Stomach (tissue), 4 donors: ENCODE results near the gene PARD3.

ENCODE experiments used
- POLR2AphosphoS5 ChIP-seq, 3 donors: sonication (generic); formaldehyde crosslinking; IDR thresholded peaks; one replicate each; pipeline ENCODE4 v1.6.1; 2016; ENCODE audit warnings: antibody characterized with exemption in 3 of 3
- TF ChIP-seq, protein P1 (sequence below), 7 experiments: fragments of 450-650 bp in 4 of 7; fragments of 200-600 bp in 3 of 7; sonication (generic) in 3 of 7; IDR thresholded peaks; one replicate each; pipeline ENCODE4 v1.5.1; 2016 to 2019; ENCODE audit warnings: antibody characterized with exemption in 7 of 7, control low read depth in 2 of 7, mild to moderate bottlenecking in 1 of 7

DNA sequence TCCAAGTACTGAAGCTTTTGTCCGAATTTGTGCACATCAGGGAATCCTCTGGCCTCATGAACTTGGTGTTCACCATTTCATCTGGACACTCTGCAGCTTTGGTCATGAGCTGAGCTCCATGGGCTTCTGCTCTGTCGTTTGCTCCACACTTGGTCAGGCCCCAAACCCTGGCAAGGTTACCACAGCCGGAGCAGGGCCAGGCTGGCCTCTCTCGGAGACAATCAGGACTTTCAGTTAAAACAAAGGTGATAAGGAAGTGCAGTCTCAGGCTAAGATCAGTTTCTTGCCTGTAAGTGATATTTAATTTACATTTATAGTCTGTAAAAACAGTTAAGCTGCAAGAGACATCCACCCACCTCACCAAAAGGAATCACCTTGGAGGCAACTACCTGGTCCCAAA, 558.9 kb downstream of the PARD3 start:
- TF ChIP-seq, protein P1, sequence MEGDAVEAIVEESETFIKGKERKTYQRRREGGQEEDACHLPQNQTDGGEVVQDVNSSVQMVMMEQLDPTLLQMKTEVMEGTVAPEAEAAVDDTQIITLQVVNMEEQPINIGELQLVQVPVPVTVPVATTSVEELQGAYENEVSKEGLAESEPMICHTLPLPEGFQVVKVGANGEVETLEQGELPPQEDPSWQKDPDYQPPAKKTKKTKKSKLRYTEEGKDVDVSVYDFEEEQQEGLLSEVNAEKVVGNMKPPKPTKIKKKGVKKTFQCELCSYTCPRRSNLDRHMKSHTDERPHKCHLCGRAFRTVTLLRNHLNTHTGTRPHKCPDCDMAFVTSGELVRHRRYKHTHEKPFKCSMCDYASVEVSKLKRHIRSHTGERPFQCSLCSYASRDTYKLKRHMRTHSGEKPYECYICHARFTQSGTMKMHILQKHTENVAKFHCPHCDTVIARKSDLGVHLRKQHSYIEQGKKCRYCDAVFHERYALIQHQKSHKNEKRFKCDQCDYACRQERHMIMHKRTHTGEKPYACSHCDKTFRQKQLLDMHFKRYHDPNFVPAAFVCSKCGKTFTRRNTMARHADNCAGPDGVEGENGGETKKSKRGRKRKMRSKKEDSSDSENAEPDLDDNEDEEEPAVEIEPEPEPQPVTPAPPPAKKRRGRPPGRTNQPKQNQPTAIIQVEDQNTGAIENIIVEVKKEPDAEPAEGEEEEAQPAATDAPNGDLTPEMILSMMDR (IDR thresholded peaks at IDR 0.05), result no peak
- TF ChIP-seq POLR2AphosphoS5 (IDR thresholded peaks at IDR 0.05), result no peak
